Rectal smooth muscle tissue (tissue), 1 donor: ENCODE results near the gene KL.

Experiments
- H3K27ac ChIP-seq: one replicate; pipeline ENCODE4 v1.7.0; 2013; ENCODE audit warnings: low read depth, low read length, inconsistent platforms
- H3K27me3 ChIP-seq: one replicate; pipeline ENCODE4 v1.7.0; 2013; ENCODE audit warnings: low read length; ENCODE audit not compliant: control insufficient read depth, insufficient read depth
- H3K36me3 ChIP-seq: one replicate; pipeline ENCODE4 v1.7.0; 2013; ENCODE audit warnings: low read length; ENCODE audit not compliant: control insufficient read depth, insufficient read depth
- H3K4me1 ChIP-seq: one replicate; pipeline ENCODE4 v1.7.0; 2013; ENCODE audit warnings: low read length; ENCODE audit not compliant: control insufficient read depth, insufficient read depth
- H3K4me3 ChIP-seq: one replicate; pipeline ENCODE4 v1.7.0; 2013; ENCODE audit warnings: low read length
- H3K9ac ChIP-seq: one replicate; pipeline ENCODE4 v1.7.0; 2013; ENCODE audit warnings: low read length

Gene KL

GRCh38 chr13:33053397-33054066 is 37.3 kb downstream of the KL start:
- Histone ChIP-seq H3K4me3 (no peak overlapping the region), H3K36me3 (no peaks in the 10 kb centered on the region), H3K9ac (no peak overlapping the region), H3K4me1 (peaks cover 20% of the 10 kb centered on the region), H3K27ac (peak overlapping the region; percentile 58), H3K27me3 (no peaks in the 10 kb centered on the region)

DNA sequence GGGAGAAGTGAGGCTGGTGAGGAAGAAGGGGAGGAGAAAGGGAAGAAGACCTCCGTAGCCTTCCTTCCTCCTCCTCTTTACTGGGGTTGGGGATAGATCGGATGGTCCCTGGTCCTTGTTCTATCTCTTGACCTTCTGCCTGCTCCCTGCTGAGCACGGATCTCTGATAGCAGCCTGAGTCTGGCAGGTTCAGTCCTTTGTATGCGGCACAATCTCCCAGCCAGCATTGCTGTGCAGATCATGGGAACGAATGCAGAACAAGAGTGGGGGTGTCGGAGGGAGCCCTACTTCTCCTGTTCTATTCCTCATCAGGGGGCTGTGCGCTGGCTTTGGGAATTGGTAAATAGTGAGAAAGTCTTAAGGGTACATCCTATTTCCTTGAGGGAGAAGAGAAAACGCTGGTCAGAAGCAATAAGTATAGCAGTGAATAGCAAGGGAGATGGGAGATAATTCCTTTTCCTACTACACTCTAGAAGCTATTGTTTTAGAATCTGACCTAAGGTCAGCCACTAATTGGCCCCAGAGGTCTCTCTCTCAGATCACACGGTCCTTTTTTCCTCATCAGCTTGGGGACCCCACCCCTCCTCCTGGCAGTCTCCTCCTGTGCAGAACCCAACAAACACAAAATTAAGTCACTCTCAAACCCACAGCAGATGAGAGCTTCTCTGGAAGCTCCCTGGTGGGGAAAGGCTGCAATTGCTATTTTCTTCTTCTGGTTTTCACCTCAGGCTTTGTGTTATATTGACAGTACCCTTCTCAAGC is 41.0 kb downstream of the KL start:
- H3K9ac ChIP-seq = no peak overlapping the region
- H3K27me3 ChIP-seq = no peaks in the 10 kb centered on the region
- H3K36me3 ChIP-seq = no peaks in the 10 kb centered on the region
- H3K4me1 ChIP-seq = peaks cover 14% of the 10 kb centered on the region
- H3K27ac ChIP-seq = no peak overlapping the region
- peak overlapping the region; percentile 5 for H3K4me3 ChIP-seq

GRCh38 chr13:33058776-33059327 is 42.6 kb downstream of the KL start:
- no peaks in the 10 kb centered on the region for H3K27me3 ChIP-seq
- no peaks in the 10 kb centered on the region for H3K36me3 ChIP-seq
- no peak overlapping the region for H3K4me3 ChIP-seq
- no peak overlapping the region for H3K9ac ChIP-seq
- H3K27ac ChIP-seq = no peak overlapping the region
- H3K4me1 ChIP-seq = peaks cover 1% of the 10 kb centered on the region

- no peaks in the 10 kb centered on the region for H3K27me3 ChIP-seq
- H3K4me1 ChIP-seq = no peaks in the 10 kb centered on the region
- no peak overlapping the region for H3K9ac ChIP-seq
- H3K27ac ChIP-seq = no peak overlapping the region
- H3K36me3 ChIP-seq = no peaks in the 10 kb centered on the region
- no peak overlapping the region for H3K4me3 ChIP-seq
Measured at GRCh38 chr13:33060815-33061214, 44.6 kb downstream of the KL start.

DNA sequence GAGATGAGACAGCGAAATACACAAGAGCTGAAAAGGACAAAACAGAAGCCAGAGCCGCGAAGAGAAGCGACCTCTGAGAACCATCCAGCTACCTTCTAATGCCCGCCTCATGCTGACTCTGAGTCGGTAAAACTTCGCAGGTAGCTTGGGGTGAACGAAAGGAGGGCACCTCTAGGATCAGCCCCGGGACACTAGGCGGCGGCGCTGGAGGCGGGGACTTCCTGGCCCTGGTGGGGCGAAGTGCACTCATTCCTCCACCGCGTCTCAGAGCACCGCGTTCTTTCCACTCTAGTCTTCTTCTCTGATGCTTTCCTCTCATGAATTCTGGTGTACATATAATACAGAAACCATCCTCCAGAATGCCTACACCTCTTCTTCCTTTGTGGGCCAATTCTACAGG is 50.1 kb downstream of the KL start:
- Histone ChIP-seq H3K4me3 (no peak overlapping the region), H3K27ac (no peak overlapping the region), H3K27me3 (no peaks in the 10 kb centered on the region), H3K9ac (no peak overlapping the region), H3K36me3 (no peaks in the 10 kb centered on the region), H3K4me1 (no peaks in the 10 kb centered on the region)

DNA sequence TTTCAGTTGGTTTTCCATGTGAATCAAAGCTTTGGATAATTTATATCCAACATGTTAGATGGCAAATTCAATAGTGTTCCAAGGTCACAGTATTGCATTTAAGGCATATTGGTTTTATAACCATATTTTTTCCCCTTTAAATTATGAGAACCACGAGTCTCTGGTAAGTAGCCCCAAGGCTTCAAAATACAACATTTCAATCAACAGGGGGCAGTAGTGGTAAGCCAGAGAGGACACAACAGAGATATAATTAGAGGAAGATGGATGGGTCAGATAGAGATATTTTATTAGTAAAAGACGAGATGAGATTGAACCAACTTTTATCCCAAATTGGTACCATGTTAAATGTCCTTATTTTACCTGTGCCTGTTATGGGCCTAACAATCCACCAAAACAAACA is 53.1 kb downstream of the KL start:
- Histone ChIP-seq H3K4me3 (no peak overlapping the region), H3K36me3 (no peaks in the 10 kb centered on the region), H3K27ac (no peak overlapping the region), H3K4me1 (no peaks in the 10 kb centered on the region), H3K27me3 (no peaks in the 10 kb centered on the region), H3K9ac (no peak overlapping the region)

DNA sequence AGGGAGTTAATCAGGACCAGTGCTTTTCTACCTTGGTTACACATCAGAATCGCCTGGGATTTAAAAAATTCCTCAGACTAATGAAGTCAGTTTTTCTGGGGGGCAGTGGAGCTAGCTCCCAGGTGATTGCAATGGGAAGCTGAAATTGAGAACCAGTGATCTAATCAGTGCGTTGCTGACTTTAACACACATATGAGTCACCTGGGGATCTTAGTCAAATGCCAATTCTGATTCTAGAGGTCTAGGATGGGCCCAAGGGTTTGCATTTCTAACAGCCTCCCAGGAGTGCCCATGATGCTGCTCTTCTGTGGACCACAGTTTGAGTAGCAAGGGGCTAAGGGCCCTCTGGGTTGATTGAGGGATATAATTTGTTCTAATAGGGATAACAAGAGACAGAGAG is 54.5 kb downstream of the KL start:
- Histone ChIP-seq H3K27me3 (no peaks in the 10 kb centered on the region), H3K27ac (no peak overlapping the region), H3K4me1 (peaks cover 2% of the 10 kb centered on the region), H3K9ac (no peak overlapping the region), H3K36me3 (no peaks in the 10 kb centered on the region), H3K4me3 (no peak overlapping the region)

DNA sequence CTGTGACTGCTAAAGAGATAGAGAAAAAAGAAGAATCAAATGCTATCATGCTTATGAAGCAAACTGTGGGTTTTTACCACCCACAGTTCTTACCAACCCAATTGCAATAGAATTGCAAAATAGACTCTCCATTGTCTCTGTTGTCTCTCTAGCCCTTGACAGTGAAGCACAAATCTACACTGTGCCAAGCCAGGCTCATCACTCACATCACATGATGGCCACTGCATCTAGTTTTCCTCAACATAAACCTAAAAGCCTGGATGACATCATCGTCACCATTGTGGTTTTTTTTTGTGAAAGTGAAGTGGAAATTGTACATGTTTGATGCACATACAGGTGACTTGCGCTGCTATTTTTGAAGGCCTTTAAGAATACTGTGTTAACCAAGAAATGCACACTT is 56.1 kb downstream of the KL start:
- peaks cover 2% of the 10 kb centered on the region for H3K4me1 ChIP-seq
- H3K9ac ChIP-seq = no peak overlapping the region
- H3K36me3 ChIP-seq = no peaks in the 10 kb centered on the region
- H3K27ac ChIP-seq = no peak overlapping the region
- no peak overlapping the region for H3K4me3 ChIP-seq
- H3K27me3 ChIP-seq = no peaks in the 10 kb centered on the region

- H3K36me3 ChIP-seq = no peaks in the 10 kb centered on the region
- peaks cover 2% of the 10 kb centered on the region for H3K4me1 ChIP-seq
- no peak overlapping the region for H3K27ac ChIP-seq
- H3K9ac ChIP-seq = no peak overlapping the region
- H3K27me3 ChIP-seq = no peaks in the 10 kb centered on the region
- no peak overlapping the region for H3K4me3 ChIP-seq
Measured at GRCh38 chr13:33072759-33073158, 56.5 kb downstream of the KL start.

DNA sequence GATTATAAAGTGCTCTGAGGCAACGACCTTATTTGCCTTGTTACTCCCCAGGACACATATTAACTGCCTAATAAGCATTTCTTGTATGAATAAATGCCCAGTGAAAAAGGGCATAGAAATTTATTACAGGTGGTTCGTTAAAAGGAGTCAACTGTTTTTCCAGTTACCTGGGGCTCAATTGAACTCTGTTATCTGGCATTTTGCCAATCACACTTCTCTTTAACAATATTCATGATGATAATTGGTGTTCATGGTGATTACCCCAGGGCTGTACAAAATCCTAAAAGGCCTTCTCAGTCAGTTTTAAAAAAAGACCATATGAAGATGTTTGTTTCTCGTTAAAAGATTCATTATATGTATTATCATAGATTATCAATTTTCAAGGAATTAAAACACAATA is 57.1 kb downstream of the KL start:
- H3K4me1 ChIP-seq = peaks cover 2% of the 10 kb centered on the region
- H3K9ac ChIP-seq = no peak overlapping the region
- H3K36me3 ChIP-seq = no peaks in the 10 kb centered on the region
- H3K27ac ChIP-seq = no peak overlapping the region
- H3K27me3 ChIP-seq = no peaks in the 10 kb centered on the region
- H3K4me3 ChIP-seq = no peak overlapping the region

DNA sequence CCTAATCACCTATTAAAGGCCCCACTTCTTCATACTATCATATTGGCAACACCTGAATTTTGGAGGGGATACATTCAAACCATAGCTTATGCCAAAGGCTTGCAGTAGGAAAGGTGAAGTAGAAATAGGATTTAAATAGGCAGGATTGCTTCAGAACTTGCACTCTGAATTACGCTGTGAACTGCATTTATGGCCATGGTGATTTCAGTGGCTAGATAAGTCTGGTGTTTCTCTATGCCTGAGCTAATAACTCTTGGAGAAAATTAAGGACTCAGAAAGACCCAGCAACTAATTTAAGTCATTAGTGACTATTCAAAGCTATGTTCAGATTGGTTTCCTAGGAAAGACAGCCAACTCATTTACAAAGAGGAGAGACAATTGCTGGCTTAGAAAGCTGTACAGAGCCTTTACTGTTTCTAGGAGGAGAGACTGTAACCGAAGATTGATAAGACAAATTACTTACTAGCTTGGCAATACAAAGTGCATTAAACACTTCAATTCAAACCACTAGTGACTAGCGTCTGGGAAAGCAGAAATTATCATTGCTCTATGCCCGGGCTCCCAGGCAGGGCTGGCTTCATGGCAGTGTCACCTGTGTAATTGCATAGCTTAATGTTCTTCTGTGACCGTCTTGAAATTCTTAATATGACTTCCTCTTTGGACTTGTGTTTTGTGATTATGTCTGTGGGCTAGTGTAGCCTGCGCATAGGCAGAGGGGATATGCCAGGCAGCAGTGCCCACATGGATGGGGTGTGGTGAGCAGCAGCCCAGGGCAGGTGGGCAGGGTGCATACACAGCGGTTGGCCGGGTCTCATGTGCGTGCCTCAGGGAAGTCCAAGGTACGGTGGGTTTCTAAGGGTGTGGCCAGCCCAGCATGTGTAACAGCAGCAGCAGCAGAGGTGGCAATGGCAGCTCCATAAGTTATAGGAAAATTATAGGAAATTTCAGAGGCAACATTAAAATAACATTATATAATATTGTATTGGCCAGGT is 60.1 kb downstream of the KL start:
- H3K27ac ChIP-seq = no peak overlapping the region
- H3K27me3 ChIP-seq = no peaks in the 10 kb centered on the region

DNA sequence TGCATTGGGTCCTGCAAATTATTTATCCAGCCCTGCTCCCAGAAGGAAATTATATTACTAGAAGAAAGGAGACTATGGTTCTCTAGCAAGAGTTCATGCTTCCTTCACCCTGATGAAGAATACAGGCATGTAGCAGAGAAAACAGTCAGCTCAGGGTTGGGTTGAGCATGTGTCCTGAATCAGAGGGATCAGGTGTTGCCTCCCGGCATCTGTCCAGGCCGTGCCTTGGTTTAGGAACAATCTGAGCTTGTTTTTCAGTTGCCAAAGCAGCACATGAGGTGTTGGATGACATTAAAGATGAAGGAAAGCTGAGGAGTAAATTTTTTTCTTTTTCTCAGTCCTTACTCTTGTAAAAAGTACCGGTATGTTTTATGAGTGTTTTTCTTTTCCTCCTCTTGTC is 62.0 kb downstream of the KL start:
- H3K27me3 ChIP-seq = no peaks in the 10 kb centered on the region
- no peak overlapping the region for H3K27ac ChIP-seq
- H3K4me3 ChIP-seq = no peak overlapping the region
- no peak overlapping the region for H3K9ac ChIP-seq
- peaks cover 2% of the 10 kb centered on the region for H3K4me1 ChIP-seq
- H3K36me3 ChIP-seq = no peaks in the 10 kb centered on the region

More for the DNA sequence above, 60.1 kb downstream of the KL start:
- Histone ChIP-seq H3K4me1 (peaks cover 2% of the 10 kb centered on the region), H3K9ac (no peak overlapping the region), H3K4me3 (no peak overlapping the region), H3K36me3 (no peaks in the 10 kb centered on the region)
